ENCODE results near the gene PXDN.

The PXDN gene

DNA sequence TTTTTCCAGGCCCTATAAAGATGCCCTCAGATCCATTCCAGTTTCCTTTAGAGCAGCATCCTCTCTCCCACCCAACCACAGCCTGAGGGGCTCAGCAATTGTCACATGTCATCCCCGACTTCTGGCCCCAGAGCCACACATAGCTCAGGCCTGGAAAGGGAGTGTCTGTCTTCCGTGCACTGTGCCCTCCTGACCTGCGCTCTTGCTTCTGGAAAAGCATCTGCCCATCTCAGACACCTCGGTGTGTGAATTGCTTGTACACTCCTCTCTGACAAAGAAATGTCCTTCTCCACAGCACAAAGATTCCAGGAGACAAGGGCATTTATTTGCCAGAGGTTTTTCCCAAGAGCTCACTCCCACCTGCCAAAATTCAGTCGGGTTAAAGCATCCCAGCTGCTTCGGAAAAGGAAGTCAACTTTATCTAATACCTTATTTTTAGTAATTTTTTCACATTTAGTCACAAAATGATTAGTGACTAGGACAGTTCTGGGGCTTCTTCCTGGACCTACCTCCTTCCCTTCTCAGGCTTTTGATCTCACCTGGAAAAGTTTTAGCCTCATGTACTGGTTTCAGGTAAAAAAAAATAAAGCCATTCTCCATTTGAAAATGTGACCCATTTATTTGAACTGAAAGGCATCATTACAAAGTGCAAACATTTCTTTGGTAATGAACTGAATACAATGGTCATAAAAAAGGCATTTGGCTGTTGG is 112.9 kb downstream of the PXDN start:
- Mint-ChIP-seq H3K27ac (peak overlapping the region; percentile 39), H3K4me1 (peaks cover 12% of the 10 kb centered on the region), H3K36me3 (ENCODE audit: low read depth) (peaks cover 71% of the 10 kb centered on the region), H3K27me3 (ENCODE audit: low read depth, poor library complexity) (no peaks in the 10 kb centered on the region), H3K4me3 (no peak overlapping the region), H3K9me3 (peaks cover 20% of the 10 kb centered on the region)
- no peak for DNase-seq
- TF ChIP-seq, protein P1, sequence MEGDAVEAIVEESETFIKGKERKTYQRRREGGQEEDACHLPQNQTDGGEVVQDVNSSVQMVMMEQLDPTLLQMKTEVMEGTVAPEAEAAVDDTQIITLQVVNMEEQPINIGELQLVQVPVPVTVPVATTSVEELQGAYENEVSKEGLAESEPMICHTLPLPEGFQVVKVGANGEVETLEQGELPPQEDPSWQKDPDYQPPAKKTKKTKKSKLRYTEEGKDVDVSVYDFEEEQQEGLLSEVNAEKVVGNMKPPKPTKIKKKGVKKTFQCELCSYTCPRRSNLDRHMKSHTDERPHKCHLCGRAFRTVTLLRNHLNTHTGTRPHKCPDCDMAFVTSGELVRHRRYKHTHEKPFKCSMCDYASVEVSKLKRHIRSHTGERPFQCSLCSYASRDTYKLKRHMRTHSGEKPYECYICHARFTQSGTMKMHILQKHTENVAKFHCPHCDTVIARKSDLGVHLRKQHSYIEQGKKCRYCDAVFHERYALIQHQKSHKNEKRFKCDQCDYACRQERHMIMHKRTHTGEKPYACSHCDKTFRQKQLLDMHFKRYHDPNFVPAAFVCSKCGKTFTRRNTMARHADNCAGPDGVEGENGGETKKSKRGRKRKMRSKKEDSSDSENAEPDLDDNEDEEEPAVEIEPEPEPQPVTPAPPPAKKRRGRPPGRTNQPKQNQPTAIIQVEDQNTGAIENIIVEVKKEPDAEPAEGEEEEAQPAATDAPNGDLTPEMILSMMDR (IDR thresholded peaks at IDR 0.05), result no peak

DNA sequence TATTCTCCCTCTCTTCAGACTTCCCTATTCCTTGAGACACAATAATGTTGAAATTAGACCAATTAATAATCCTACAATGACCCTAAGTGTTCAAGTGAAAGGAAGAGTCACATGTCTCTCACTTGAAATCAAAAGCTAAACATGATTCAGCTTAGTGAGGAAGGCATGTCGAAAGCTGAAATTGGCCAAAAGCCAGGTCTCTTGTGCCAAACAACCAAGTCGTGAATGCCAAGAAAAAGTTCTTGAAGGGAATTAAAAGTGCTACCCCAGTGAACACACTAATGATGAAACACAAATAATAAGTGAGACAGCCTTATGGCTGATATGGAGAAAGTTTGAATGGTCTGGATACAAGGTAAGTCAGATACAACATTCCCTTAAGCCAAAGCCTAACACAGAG is 115.4 kb downstream of the PXDN start:
- peaks cover 30% of the 10 kb centered on the region for H3K4me1 Mint-ChIP-seq
- TF ChIP-seq, protein P1 (IDR thresholded peaks at IDR 0.05), result no peak
- H3K4me3 Mint-ChIP-seq, result no peak overlapping the region
- H3K27me3 Mint-ChIP-seq (ENCODE audit: low read depth, poor library complexity), result no peaks in the 10 kb centered on the region
- H3K36me3 Mint-ChIP-seq (ENCODE audit: low read depth), result peaks cover 55% of the 10 kb centered on the region
- H3K27ac Mint-ChIP-seq, result peak overlapping the region; percentile 45
- peaks cover 20% of the 10 kb centered on the region for H3K9me3 Mint-ChIP-seq
- no peak for DNase-seq

DNA sequence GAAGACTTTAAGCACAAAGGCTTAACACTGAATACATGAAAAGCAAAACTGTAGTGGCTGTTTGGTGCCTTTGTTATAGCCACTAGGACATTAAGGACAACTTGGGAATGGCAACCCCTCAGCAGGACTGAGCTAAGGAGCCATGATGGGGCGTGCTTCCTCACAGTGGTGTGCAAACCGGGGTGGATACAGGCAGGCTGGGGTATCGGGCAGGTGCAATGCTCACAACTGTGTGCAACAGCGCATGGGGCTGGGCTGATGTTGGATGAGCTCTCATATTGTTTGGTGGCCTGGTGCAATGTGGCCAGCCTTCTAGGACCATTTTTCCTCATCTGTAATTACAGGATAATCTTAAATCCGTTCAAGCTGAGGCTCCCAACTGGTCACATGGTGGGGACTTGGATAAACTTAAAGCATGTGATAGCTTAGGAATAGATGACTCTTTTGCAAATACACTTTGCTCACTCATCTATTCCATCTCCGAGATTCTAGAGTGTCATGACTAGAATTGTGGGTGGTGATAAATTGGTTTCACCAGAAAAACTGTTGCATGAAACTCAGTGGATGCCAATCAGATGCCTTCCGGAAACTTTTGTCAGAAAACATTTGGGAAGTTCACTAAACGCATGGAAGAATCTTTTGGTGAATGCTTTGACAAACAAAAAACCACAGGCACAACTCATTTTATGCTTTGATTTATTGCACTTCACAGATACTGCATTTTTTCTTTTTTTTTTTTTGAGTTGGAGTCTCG is 116.5 kb downstream of the PXDN start:
- no peaks in the 10 kb centered on the region for H3K27me3 Mint-ChIP-seq (ENCODE audit: low read depth, poor library complexity)
- peaks cover 20% of the 10 kb centered on the region for H3K9me3 Mint-ChIP-seq
- H3K4me3 Mint-ChIP-seq, result no peak overlapping the region
- no peak for DNase-seq
- H3K36me3 Mint-ChIP-seq (ENCODE audit: low read depth), result peaks cover 46% of the 10 kb centered on the region
- H3K4me1 Mint-ChIP-seq, result peaks cover 29% of the 10 kb centered on the region
- TF ChIP-seq, protein P1 (IDR thresholded peaks at IDR 0.05), result no peak
- no peak overlapping the region for H3K27ac Mint-ChIP-seq

DNA sequence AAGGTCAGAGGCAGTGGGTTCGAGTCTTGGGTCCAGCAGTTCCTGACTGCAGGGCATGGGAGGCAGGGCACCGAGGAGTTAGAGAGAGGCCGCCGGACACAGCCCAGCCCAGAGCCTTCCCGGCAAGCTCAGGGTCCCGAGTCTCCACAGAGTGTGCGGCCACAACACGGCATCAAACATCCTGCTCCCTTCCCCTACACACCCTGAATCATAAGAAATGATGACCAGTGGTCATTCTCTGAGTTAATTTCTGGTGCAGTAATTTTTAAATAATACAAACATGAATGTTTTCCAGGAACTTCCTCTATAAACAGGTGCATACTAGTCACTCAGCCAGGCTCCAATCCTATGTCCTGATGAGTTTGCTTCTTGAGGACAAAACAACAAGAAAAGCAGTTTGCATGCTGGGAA is 118.0 kb downstream of the PXDN start:
- Mint-ChIP-seq H3K27me3 (ENCODE audit: low read depth, poor library complexity) (no peaks in the 10 kb centered on the region), H3K27ac (peak overlapping the region; percentile 44), H3K36me3 (ENCODE audit: low read depth) (peaks cover 31% of the 10 kb centered on the region), H3K9me3 (peaks cover 22% of the 10 kb centered on the region), H3K4me3 (no peak overlapping the region), H3K4me1 (peaks cover 33% of the 10 kb centered on the region)
- TF ChIP-seq, protein P1 (IDR thresholded peaks at IDR 0.05), result no peak
- DNase-seq, result no peak

DNA sequence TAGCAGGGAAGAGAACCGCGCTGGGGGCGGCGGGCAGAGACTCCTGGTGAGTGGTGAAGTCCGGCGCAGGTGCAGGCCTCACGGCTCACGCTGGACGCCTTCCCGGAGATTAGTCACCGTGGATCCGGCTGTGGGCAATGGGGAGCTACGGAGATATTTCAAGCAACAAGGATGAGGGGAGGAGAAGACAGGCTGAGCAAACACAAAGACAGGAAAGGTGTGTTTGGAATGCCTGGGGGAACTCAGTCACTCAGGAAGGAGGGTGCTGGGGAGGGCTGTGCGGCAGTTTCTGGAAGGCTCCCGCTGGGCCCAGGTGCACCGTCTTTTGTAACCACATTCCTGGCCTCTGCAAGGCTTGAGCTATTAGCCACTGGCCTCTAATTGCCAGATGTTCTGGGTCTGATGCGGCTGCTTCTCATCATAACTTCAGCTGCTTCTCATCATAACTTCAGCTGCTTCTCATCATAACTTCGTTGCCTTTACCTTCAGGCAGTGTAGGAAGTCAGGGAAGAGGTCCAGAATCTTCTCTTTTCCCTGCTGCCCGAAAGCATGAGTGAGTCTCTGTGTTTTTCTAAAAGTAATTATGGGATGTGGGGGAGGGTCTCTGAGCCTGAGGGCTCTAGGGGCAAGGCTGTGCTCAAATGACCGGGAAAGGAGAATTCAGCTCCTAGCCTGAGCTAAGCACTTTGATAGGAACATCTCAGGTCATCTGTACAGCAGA is 118.9 kb downstream of the PXDN start:
- no peak for DNase-seq
- H3K27ac Mint-ChIP-seq, result peak overlapping the region; percentile 66
- peaks cover 33% of the 10 kb centered on the region for H3K4me1 Mint-ChIP-seq
- peaks cover 26% of the 10 kb centered on the region for H3K9me3 Mint-ChIP-seq
- peak overlapping the region; percentile 19 for H3K4me3 Mint-ChIP-seq
- H3K27me3 Mint-ChIP-seq (ENCODE audit: low read depth, poor library complexity), result peaks cover 5% of the 10 kb centered on the region
- TF ChIP-seq, protein P1 (IDR thresholded peaks at IDR 0.05), result no peak
- H3K36me3 Mint-ChIP-seq (ENCODE audit: low read depth), result peaks cover 24% of the 10 kb centered on the region
